Activated CD4-positive, alpha-beta T cell treated with anti-CD3 and anti-CD28 coated beads for 4 hours (primary cell): Measurements from ENCODE around the gene BAMBI.

ENCODE experiments used
- DNase-seq, 2 donors: peaks; one replicate each; pipeline ENCODE4 v3.0.0-alpha.2; 2020

BAMBI gene

DNA sequence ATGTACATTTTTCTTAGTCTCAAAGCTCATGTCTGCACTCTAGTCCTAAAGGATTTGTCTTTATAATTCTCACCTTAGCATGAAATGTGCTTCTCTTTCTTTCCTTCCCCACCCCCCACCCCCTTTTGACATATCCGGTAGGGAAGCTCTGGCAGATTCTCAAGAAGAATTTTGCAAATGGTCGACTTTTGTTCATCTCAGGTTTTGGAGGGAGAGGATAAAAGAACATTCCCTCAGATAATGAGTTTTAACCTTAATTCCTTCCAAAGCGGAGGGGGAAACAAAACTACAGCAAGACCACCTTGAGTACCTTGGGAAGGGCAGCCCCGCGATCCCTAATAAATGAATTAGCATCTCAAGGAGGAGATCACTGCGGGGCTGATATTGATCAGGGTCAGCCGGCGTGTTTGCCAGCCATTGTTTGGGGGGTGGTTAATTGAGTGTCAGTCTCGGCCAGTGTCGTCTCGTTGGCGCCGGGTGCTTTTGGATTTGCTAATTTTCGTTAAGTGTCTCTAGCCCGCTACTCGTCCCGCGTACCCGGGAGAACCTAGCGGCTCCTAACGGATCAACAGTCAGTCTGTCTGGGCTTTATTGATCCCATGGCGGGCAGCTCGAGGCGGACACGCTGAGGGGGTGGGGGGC, 874 bp upstream of the BAMBI start:
- peak; percentile 14 to 24 for DNase-seq

DNA sequence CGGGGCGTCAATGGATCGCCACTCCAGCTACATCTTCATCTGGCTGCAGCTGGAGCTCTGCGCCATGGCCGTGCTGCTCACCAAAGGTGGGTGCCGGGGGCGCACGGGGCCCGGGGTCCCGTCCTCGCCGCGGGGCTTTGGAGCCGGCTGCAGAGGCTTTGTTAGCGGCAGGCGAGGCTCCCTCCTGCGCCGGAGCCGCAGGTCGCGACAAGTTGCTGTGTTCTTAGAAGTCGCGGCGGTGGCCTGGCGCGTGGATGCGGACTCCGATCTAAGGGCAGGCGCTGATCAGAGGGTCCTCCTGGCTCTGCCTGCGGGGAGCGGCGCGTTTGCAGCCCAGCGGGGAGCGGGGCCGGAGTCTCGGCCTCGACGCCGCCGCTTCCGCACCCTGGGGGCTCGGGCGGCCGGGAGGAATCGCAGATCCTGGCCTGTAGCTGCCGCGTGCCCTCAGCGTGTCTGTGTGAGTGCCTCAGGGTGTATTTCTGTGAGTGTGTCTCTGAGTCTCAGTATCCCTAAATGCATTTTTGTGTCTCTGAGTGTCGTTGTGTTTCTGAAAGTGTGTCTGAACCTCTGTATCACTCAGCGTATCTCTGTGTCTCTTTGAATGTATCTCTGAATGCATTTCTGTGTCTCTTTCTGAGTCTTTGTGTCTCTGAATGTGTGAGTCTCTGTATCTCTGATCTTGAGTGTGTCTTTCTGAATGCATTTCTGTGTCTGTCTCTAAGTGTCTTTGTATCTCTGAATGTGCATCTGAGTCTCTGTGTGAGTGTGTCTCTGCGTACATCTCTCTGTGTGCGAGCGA, 766 bp downstream of the BAMBI start:
- peak; percentile 8 to 10 for DNase-seq

DNA sequence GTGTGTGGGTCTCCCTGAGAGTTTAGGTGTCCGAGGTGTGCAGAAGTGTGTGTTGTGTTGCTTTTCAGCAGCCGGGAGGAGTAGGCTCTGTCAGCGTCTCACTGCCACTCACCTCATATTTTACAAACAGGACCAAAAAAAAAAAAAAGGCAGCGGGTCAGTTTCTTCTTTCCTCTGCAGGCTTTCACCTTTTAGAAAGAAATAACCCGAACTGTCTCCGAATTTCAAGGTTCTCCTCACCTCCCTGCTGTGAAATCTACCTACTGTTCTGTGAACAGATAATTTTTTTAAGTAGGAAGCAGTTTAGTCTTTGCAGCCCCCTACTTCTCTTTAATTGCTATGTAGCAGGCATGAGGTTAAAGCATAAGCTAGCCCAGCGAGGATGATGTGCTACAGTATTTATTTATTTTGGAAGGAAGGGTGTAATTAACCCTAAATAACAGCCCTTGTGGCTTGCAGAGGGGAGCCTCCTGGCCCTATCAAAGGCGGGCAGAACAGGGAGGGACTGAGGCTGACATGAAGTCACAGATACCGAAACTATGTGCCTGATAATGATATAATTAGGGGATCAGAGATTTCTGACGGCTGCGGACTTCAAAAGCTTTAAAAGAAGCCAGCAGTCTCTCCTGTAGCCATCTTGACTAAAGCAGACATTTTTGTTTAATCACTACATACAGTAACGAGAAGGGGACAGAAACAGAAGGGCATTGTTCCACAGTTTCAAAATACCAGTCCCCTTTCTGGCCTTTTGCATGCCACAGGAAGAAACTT, 1.6 kb downstream of the BAMBI start:
- no peak for DNase-seq

DNA sequence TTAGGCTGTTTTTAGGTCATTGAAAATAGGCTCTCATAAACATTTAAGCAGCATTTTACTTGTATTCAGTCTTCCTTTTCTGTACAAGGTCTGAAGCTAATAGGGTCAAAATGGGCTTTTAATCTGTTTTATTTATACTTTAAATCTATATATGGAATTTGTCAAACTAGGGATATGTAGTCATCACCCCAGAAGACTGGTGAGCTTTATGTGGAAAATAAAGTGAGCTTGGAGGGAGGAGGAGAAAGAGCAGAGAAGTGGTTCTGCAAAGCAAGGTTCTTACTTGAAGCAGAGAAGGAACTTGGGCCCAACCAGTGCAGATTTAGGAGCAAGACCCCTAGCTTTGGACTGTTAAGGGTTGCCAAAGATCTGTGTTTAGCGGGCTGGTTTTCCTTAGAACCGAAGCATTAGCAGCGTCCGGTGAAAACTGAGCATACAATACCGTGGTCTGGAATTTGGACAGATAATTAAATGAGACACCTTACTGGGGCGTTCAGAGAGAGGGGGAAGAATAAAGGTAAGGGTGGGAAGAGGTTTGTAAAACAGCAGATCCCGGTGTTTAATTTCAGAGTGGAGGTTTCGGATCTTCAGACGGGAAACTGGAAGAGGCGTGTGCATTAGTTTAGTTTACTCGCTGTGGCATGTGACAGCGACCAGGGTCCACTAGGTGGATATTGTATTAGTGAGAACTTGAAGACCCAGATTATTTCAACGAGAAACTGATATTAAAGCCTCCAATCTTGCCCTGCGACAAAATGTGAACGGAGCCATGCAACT, 2.4 kb downstream of the BAMBI start:
- DNase-seq = no peak

DNA sequence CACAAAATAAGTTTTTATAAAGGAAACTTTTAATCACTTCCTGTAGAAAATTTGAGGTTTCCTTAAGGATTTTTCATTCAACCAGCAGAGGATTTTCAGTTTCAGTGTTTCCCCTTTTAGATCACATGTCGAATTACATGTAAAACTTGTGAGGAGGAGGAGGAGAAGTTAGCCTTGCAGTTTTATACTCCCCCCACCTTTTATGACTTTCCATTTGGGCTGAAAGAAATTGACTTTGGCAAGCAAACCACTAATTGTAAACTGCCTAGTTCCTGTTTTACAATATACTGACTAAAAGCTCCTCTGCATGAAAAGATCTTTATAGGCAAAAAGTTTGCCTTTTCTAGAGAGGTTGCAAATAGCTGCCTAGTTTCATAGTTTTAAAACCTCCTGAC, 3.0 kb downstream of the BAMBI start:
- no peak for DNase-seq

DNA sequence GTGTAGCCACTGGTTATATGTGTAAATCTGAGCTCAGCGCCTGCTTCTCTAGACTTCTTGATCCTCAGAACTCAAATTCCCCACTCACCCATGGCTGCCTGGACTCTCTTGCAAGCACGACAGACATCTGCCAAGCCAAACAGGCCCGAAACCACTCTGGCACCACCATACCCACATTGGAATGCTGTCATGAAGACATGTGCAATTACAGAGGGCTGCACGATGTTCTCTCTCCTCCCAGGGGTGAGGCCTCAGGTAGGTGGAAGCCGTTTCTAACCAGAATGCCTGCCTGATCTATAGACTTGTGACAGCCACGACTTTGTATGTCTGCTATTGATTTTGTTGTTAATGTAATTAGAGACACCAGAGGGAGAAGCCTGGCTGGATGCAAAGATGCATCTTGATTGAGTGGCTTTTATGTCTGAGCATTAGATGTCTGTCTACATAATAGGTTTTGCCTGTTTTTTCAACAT, 4.0 kb downstream of the BAMBI start:
- no peak for DNase-seq

DNA sequence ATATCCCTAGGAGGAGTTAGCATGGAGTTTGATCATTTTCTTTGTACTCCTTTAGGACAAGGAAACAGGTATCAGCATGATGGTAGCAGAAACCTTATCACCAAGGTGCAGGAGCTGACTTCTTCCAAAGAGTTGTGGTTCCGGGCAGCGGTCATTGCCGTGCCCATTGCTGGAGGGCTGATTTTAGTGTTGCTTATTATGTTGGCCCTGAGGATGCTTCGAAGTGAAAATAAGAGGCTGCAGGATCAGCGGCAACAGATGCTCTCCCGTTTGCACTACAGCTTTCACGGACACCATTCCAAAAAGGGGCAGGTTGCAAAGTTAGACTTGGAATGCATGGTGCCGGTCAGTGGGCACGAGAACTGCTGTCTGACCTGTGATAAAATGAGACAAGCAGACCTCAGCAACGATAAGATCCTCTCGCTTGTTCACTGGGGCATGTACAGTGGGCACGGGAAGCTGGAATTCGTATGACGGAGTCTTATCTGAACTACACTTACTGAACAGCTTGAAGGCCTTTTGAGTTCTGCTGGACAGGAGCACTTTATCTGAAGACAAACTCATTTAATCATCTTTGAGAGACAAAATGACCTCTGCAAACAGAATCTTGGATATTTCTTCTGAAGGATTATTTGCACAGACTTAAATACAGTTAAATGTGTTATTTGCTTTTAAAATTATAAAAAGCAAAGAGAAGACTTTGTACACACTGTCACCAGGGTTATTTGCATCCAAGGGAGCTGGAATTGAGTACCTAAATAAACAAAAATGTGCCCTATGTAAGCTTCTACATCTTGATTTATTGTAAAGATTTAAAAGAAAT, 4.8 kb downstream of the BAMBI start:
- no peak for DNase-seq

DNA sequence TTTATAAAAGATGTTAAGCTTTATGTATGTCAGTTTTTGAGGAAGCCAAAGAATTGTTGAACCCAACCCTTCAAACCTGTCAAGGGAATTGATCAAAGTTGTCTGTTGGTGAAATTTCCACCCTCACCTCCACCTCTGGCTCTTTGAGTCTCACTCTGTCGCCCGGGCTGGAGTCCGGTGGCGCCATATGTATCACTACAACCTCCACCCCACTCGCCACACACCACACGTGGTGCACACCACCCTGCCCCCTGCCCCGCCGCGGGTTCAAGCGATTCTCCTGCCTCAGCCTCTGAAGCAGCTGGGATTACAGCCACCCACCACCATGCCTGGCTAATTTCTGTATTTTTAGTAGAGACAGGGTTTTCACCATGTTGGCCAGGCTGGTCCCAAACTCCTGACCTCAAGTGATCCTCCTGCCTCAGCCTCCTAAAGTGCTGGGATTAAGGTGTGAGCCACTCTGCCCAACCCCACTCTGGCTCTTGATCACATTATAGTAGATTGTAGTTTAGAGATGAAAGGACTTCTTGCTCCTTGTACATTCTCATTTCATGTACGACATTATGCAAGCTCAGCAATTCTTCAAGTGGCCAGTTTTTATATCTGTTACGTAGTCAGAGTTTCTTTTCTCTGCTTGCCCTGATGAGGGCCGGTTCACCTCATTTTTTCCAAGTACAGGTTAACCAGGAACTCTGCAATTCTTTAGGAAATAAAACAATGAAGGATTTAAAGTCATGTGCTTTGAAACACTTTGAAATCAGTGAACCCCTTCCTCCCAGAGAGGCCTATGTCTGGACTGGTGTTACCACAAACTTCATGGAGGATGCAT, 7.0 kb downstream of the BAMBI start:
- DNase-seq = no peak

DNA sequence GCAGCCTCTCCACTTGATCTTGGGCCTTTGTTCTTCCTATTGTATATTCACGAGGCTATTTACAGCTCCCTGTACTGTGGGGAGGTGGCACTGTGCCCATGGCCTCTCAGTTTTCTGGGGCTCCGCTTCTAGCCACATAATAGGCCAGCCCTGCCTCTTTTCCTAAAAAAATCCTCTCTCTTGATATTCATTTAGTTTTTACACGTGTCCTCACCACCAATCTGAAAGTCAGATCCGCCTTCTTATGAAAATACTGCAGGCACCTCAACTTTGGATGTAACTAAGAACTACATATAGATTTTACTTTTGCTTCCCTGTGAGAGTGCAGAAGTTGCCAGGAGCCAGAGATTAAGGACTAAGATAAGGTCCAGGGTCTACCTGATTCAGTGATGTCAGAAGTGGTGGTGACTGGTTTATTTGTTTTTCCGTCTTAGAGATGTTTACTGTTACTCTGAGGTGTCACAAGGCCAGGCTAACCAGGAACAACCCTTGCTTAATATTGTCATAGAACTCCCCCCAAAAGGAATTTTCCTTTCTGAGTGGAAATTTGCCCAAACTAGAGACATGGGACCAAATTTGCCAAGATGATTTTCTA, 7.8 kb downstream of the BAMBI start:
- no peak for DNase-seq

DNA sequence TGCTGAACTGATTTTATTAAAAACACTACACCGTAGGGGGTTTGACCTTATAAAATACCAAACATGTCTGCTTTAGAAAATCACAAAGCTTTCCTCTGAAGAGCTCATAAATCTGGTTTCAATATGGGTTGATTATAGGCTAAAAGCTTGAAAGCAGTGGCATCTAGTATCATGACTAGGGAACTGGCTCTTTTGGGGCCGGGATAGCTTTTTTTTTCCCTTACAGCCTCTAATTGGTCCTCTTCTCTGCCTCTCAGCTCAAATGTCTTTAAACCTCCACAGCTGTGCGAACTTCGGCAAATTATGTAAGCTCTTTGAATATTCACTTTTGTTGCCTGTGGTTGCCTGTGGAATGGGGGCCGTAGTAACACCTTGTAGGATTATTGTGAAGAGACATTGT, 8.4 kb downstream of the BAMBI start:
- no peak for DNase-seq

DNA sequence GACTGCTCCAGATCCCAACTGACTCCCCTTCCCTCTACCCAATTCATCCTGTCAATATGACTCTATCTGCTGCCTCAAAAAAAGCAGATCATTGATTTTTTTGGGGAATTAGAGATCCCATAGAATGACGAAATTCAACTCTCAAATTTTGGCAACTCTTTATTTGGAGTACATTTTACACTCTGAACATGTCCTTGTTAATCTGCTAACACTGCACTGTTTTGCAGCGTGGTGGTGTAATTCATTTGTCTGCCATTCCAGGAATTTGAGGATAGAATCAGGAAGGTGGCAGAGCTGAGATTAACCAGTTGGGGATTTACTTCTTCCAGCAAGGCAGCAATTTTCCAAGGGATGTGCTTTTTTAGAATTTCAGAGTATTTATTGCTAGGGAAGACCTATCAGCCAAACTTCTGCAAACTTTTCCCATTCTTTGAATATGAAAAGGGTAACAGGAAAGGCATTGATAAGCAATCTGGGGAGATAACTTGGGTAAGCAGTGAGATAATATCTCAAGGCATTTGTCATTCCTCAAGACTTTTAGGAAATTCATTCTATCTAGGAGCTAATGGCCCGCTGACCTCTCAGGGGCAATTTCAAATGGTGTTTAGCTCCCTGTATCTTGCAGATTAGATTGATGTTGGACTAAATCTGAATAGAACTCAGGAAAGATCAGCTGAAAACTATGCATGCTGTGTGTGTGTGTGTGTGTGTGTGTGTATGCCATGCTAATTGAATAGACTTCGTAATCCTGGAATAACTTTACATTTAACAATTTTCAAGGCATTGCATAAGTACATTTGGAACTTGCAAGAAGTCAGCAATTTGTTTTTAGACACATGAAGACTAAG, 9.7 kb downstream of the BAMBI start:
- DNase-seq = no peak

DNA sequence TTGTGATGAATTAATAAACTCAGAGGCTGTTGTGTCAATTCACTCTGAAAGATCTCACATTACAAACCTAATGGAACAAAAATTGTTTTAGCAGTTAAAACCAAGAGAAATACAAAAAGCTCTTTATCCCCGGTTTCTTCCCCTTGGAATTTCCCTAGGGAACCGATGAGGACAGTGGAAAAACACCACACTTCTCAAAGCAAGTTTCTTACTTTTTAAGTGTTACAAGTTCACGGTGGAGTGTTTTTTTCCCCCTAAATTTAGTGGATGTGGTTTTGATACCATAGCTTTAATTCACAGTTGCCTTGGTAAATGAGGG, 10.3 kb downstream of the BAMBI start:
- DNase-seq = no peak

DNA sequence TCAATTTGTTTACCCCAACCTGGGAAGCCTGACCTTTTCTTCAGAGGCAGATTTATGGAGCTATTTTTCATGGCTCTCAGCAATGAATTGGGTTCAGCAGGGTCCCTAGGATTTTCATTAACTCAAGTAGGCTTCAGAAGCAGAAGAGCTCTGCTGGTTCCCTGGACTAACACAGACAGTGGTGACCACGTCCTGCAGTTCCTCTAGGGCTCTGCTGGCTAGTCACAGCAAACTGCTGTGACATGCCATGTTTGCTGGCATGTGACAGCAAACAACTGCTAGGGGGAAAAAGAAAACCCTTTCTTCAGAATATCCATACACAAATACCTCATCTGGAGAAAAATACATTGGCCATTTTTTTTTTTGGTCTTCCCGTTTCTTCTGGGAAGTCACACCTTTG, 13.2 kb downstream of the BAMBI start:
- no peak for DNase-seq

DNA sequence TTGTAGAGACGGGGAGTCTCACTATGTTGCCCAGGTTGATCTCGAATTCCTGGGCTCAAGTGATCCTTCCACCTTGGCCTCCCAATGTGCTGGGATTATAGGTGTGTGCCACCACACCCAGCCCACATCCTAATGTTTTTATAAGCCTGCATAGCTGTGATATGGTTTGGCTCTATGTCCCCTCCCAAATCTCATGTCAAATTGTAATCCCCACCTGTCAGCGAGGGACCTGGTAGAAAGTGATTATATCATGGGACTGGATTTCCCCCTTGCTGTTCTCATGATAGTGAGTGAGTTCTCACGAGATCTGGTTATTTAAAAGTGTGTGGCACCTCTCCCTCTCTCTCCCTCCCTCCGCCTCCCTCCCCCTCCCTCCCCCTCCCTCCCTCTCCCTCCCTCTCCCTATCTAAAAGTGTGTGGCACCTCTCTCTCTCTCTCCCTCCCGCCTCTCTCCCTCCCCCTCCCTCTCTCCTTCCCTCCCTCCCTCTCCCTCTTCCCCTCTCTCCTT, 13.9 kb downstream of the BAMBI start:
- DNase-seq = no peak

DNA sequence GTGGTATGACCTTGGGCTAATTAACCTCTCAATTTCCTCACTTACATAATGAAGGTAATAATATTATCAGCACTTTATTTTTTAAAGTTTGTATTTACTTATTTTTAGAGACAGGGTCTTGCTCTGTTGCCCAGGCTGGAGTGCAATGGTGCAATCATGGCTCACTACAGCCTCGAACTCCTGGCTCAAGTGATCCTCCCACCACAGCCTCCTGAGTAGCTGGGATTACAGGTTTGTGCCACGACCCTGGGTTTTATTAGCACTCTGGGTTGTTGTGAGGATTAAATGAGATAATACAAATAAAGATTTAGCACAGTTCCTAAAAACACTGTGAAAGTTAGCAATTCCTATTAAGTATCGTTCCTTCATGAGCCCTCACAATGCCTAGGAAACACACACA, 14.7 kb downstream of the BAMBI start:
- no peak for DNase-seq

DNA sequence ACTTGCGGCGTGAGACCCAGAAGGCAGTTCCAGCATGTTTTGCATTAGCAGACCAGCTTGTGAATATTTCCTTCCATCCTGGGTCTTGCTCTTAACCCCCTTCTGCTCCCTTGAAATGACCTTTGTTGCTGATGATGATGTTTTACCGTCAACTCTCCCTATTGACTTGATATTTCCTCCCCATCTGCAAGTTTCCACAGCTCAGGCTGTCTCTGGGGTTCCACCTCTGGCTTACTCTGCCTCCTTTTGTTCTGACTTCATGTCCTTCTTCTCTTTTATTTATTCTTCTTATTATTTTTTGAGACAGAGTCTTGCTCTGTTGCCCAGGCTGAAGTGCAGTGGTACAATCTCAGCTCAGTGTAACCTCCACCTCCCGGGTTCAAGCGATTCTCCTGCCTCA, 17.2 kb downstream of the BAMBI start:
- DNase-seq = no peak

DNA sequence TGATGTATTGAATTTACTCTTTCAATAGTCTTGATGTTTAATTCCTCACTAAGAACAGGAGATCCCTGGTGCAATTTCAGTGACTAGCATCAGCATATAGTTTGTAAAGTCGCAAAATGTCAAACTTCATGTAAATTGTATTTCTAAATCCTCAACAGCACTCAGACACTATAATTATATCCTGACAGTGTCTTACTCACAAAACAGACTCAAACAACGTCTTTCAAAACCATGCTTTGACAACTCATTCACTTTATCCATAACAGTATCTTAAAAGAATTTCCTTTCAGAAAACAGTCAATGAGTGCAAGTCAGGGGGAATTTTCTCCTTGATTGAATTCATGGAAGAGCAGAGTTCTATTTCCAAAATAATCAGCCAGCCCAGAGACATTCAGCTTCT, 20.8 kb downstream of the BAMBI start:
- DNase-seq = no peak

DNA sequence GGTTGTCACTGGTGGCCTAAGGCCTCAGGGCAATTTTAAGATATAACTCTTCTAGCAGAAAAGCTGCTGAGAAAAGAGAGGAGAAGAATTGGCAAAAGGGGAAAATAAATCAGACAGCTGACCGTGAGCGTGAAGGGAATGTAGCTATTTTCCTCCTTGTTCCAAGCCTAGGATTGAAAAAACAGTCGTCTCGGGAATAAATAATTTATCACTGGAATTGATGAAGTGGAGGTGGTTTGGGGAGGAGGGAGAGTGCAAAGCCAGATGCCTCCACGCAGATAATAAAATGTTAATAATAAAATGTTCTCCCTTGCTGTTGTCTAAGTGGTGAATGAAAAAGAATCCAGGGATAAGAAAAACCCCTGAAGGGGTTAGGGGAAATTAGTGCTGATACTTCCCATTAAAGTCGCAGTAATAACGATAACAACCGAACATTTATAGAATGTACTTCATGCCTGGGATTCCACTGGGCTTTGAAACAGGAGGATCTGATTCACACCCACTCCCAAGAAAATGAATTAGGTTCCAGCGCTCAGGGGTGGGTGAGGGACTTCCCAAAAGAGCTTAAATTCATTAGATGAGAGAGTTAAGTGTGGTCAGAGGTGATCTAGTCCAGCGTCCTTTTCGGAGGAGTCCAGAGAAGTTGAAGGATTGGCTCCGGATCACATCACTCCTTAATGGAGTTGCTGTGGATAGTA, 27.3 kb downstream of the BAMBI start:
- no peak for DNase-seq

DNA sequence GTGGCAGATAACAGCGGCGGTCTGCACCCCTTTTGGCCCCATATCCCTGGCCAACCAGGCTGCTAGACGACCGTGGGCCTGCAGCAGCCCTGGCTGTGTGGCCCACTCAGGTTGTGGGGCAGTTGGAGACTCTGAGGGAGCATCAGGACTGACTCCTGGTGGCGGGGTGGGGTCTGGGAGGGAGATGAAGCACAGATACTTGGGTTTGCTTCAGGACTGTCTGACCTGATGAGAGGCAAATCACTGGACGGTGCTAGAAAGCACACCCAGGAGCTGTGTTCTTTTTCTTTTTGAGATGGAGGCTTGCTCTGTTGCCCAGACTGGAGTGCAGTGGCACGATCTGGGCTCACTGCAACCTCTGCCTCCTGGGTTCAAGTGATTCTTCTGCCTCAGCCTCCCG, 28.2 kb downstream of the BAMBI start:
- no peak for DNase-seq
